Dedifferentiated amniotic fluid mesenchymal stem cell (primary cell): Measurements from ENCODE around the gene DECR2.
"Not testable (repeated sequence)": the region's sequence is repeated elsewhere in the genome, so short reads cannot be mapped to it uniquely, and the experiment has no call there.

ENCODE experiments used
- DNase-seq: peaks from one replicate; pipeline ENCODE4 v3.0.0-alpha.2; 2016; ENCODE audit errors: extremely low spot score

The DECR2 gene

GRCh38 chr16:379183-379960 is 22.3 kb upstream of the DECR2 start:
- no peak for DNase-seq

GRCh38 chr16:379961-380761 is 21.5 kb upstream of the DECR2 start:
- DNase-seq = no peak

- DNase-seq = no peak
Observed at GRCh38 chr16:380762-381011, 21.0 kb upstream of the DECR2 start.

DNA sequence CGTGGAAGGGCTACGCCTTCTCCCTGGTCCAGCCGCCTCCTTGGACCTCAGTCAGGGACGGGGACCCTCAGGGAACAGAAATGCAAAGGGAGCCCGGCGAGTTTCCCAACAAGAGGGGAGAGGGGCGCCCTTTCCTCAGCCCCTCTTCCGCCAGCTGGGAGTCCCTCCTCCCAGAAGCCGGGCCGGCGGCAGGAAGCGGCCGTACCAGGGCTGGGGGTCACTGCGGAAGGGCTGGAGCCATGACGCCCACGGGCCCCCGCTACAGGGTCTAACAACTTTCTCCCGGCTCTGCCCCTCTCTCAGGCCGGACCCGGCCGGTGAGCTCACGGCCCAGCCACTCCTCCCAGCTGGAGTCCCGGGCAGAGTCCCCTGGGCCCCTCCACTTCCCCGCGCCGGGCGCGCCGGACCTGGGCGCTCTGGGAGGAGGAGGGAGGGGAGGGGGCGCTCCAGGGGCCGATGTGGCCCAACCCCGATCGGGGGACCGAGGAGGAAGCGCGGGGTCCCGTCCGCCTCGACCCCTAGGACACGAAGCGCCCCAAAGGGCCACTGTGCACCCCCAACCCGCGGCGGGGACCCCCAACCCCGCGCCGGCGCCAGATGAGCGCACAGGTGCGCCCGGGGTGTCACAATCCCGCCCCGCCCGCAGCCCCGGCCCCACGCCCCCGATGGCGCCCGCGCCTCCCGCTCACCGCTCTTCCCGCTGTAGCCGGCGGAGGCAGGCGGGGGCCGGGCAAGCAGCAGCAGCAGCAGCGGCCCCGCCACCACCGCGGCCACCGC is 20.5 kb upstream of the DECR2 start:
- no peak for DNase-seq

DNA sequence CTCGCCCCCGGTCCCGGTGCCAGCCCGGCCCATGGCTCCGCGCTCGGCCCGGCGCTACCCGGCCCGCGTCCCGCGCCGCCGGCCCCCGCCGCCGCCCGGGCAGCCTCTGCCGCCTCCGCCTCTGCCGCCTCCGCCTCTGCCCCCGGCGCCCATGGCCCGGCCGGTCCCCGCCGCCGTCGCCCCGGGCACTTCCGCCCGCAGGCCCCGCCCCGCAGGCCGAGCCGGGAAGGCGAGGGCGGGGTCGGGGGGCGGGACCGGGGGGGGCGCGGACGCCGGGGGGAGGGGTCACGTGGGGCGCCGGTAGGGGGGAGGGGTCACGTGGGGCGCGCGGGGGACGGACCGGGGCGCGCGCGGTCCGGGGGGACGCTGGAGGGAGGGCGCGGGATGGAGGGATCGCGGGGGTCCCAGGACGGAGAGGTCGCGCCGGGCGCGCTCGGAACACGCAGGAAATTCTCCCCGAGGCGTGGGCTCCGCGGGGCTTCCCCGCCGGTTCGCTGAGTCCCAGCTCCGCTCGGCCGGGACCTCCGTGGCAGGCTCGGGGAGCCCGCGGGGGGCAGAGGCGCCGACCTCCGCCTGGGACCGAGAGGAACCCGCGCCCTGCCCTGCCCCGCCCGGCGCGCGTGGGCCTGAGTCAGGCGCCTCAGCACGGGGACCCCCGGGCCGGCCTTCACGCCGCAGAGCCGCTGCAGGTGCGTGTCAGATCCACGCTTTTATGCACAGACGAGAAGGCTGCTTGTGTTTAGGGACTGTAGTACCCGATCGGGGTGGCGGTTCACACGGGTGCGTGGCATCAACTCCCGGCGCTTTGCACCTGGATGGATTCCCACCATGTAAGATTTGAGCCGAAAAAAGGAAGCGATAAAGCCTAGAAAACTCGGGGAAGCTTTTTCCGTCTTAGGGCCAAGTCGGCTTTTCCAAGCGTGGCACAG is 19.6 kb upstream of the DECR2 start, which contains the start of gene PGAP6:
TSS of gene PGAP6 (minus strand) at position 190 of the 929 bp plus-strand sequence. CDS start at position 33, 157 bp downstream.
- peak; percentile 31 for DNase-seq

- DNase-seq = no peak
Observed at GRCh38 chr16:383326-384051, 18.2 kb upstream of the DECR2 start.

DNA sequence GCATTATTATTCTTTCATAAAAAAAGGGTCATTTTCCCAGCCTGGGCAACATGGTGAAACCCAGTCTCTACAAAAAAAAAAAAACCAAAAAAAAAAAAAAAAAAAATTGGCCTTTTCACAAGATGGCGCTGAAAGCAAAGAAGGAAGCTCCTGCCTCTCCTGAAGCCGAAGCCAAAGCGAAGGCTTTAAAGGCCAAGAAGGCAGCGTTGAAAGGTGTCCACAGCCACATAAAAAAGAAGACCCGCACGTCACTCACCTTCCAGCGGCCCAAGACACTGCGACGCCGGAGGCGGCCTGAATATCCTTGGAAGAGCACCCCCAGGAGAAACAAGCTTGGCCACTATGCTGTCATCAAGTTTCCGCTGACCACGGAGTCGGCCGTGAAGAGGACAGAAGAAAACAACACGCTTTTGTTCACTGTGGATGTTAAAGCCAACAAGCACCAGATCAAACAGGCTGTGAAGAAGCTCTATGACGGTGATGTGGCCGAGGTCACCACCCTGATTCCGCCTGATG is 15.0 kb upstream of the DECR2 start:
- no peak for DNase-seq

GRCh38 chr16:387761-388666 is 13.7 kb upstream of the DECR2 start:
- DNase-seq = not testable (repeated sequence)

- DNase-seq = no peak
Observed at GRCh38 chr16:389352-389751, 12.3 kb upstream of the DECR2 start.

DNA sequence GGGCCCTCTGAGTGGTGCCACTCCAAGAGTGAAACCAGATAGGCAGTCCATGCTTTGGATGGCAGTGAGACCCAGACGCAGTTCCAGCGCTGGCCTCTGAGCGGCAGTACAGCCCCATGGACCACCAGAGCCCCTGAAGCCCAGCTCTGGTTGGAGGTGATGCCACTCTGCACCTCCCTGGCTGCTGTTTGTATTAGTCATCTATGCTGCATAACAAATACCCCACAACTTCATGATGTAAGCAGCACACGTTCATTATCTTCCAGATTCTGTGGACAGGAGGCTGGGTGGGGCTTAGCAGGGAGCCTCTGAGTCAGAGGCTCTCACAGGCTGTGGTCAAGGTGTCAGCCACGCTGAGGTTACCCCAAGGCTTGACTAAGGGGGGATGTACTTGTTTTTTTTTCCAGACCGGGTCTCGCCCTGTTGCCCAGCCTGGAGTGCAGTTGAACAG is 9.8 kb upstream of the DECR2 start:
- DNase-seq = no peak

DNA sequence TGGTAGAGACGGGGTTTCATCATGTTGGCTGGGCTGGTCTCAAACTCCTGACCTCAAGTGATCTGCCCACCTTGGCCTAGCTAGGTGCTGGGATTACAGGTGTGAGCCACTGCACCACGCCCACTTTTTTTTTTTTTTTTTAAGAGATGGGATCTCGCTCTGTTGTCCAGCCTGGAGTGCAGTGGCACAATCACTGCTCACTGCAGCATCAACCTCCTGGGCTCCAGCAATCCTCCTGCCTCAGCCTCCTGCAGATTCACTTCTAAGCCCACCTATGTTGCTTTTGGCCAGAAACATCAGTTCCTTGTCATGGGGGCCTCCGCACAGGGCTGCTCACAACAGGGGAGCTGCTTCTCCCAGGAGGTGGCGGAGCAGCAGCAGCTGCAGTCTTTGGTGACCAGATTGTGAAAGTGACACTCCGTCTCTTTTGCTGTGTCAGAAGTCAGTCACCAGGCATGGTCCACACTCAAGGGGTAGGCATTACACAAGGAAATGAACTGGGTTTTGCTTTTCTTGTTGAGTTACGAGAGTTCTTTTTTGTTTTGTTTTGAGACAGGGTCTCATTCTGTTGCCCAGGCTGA is 9.1 kb upstream of the DECR2 start:
- no peak for DNase-seq

DNA sequence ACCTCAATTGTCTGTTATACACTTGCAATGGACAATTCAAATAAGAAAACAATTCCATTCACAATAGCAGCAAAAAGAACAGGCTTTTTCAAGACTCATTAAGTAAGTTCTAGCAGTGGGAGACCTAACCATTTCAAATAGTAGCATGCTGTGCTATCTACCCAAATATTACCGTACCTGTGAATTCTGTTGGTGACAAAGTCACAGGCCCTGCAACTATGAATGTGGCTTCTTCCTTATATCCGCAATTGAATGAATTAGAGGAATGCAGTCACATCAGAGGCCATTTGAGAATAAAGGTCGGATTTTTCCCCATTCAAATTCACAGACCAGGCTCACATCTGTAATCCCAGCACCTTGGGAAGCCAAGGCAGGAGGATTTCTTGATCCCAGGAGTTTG is 5.5 kb upstream of the DECR2 start:
- DNase-seq = no peak

DNA sequence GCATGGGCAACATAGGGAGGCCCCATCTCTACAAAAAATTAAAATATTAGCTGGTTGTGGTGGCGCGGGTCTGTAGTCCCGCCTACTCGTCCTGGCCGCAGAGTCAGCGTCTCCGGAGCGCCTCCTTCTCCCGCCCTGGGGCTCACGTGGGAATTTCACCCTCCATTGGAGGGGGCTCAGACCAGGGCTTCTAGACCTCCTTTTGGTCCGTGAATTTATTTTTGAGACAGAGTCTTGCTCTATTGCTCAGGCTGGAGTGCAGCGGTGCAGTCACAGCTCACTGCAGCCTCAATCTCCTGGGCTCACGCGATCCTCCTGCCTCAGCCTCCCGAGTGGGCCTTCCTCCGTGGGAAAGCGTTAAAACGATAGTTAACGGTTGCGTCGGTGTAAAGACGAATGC is 5.1 kb upstream of the DECR2 start:
- DNase-seq = peak; percentile 25

GRCh38 chr16:397135-397661 is 4.5 kb upstream of the DECR2 start, which contains the start of gene NME4:
Gene NME4, plus strand, starts transcription at chr16:397199. Its CDS starts 24 bp downstream, at chr16:397223.
- DNase-seq = no peak

- DNase-seq = peak; percentile 40
Observed at GRCh38 chr16:397736-398332, 3.9 kb upstream of the DECR2 start.

DNA sequence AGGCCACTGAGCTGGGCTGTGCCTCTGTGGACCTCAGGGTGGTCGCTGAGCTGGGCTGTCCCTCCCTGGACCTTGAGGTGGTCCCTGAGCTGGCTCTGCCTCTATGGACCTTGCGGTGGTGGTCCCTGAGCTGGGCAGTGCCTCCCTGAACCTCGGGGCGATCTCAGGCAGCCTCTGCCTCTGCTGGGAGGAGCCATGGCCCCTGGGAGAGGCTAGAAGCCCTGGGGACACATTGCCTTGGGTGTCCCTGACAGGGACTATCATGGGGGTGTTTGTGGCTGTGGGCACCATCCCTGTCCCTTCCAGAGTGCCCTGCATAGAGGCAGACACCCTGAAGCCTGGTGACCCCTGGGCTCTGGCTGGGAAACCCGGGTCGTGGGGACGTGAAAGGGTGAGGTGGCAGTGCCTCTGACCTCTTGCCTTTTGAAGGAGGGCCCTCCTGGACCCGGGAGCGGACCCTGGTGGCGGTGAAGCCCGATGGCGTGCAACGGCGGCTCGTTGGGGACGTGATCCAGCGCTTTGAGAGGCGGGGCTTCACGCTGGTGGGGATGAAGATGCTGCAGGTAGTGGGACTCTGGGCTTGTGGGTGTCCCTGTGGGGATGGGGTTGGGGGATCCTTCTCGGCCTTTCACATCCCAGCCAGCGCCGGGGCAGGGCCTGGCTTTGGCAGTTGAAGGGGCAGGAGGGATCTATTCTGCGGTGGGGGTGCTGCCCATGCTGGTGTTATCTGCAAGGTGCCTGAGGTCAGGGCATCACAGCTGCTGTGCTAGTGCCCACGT is 2.9 kb upstream of the DECR2 start:
- DNase-seq = no peak

GRCh38 chr16:399340-400019 is 2.2 kb upstream of the DECR2 start:
- DNase-seq = no peak
